CD4-positive, alpha-beta T cell treated with Interleukin-17A for 1 hour (primary cell): ENCODE measurements around the gene PLPPR1.
"Not testable (repeated sequence)": the region's sequence is repeated elsewhere in the genome, so short reads cannot be mapped to it uniquely, and the experiment has no call there.

Source experiments
- DNase-seq: peaks from one replicate; pipeline ENCODE4 v3.0.0-alpha.2; 2020

The PLPPR1 gene

DNA sequence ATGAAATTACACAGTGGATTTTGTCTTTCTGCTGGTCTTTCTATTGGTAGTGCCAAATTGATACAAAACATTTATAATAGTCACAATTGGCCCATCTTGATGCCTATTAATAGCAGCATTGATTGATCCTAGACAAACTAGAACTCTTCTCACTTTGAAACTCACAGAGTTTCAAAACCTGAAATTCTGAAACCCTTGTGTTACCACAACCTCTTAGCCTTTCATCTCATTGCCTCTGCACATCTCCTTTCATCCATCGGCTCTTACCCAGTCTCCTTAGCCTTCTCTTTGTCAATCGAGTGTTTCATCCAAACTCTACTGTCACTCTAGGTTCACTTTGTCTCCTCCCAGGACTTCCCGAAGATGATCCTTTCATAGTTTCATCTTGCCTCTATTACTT lies 22.1 kb downstream of the PLPPR1 start:
- no peak for DNase-seq

DNA sequence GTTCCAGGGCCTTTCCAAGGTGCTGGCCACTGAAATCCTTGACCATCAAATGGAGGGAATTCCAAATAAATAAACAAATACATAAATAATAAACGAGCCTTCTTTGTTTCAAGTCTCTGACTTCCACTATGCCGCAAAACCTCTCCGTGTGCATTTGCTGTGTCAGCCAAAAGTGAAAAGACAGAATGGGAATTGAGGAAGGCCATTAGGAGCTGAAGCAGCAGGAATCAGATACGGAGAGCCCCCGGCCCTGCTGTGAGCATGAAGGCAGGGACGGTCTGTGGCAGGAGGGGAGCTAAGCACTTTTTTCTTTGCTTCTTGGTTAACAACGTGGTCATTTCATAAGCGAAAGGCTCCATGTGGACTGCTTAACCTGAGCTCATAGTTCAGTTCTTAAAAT lies 26.1 kb downstream of the PLPPR1 start:
- DNase-seq, result no peak

DNA sequence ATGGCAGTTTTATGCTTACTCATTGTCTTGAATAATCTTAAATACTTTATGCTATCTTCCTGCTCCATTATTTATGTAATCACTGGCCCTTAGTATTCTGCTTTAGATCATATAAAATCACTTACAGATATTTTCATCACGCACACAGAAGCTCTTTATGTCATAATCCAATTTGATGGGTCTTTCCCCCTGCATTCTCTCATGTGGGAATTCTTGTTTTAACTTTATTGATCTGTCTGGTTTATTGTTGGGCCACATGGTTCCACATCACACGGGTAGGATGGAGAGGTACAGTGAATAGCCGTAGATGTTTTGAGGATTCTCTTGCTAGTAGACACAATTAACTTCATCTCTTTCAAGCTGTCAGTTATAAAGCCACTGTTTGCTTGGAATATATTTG lies 27.0 kb downstream of the PLPPR1 start:
- DNase-seq, result no peak

- no peak for DNase-seq
Measured at GRCh38 chr9:101062686-101063085, 34.2 kb downstream of the PLPPR1 start.

DNA sequence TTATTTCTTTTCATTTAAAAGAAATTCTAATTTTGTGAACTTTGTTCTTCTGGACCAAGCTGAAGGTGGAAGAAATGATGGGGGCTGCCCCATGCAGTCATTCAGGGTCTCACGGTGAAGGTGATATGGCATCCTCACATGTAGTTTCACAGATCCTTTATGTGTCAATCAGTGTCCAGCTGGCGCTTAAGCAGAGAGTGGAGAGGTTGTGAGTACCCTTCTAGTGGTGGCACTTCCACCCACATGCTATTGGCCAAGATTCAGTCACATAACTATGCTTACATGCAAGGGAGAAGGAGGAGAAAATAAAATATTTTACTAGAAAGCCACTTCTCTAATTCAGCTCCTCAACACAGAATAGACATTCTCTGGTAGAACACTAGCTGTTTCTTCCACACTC lies 34.7 kb downstream of the PLPPR1 start:
- DNase-seq, result no peak

- DNase-seq, result no peak
Measured at GRCh38 chr9:101064206-101064605, 35.7 kb downstream of the PLPPR1 start.

DNA sequence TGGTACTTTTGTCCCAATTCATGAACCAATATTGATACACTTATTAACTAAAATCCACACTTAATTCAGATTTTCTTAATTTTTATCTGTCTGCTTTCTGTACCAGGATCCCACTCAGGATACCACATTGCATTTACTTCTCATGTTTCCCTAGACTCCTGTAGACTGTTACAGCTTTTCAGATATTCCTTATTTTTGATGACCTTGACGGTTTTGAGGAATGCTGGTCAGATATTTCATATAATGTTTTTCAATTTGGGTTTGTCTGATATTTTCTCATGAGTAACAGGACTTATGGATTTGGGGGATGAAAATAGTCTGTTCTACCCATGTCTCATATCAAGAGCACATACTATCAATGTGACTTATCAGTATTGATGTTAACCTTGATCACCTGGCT lies 37.4 kb downstream of the PLPPR1 start:
- no peak for DNase-seq

GRCh38 chr9:101068696-101069095 lies 40.2 kb downstream of the PLPPR1 start:
- no peak for DNase-seq

- DNase-seq, result no peak
Measured at GRCh38 chr9:101072259-101072658, 43.7 kb downstream of the PLPPR1 start.

DNA sequence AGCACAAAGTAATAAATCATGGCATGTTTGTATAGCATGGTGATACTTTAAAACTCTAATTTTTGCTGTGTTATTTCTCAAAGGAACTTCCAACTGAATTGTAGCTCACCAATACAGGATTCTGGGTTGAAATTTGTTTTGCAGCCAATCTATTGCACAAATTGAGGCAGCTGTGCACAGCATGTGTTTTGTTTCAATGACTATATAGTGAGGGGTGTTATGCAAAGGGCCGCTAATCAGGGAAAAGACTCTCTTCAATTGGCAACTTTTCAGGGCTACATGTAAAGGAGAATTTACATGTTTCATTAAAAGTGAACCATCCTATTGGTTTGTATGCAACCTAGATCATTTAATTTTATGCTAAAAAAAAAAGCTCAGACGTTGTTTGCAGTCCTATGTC lies 44.6 kb downstream of the PLPPR1 start:
- DNase-seq, result no peak

DNA sequence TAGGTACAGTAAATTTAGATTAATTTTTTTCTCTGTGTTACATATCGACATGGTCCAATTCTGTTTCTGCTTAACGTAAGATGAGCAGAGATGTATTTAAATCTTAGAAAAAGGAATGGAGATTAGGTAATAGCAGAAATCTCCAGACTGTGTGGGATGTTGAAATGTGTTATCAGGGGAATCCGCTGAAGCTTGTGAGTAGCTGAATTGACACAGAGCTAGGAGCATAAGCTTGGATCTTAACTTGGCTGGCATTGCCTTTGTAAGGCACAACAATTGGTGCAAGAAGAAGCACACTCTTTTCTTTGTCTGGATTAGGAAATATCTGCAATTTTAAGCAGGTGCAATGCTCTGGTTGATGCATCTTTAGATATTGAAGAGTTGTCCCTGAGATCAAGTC lies 53.1 kb downstream of the PLPPR1 start:
- no peak for DNase-seq

DNA sequence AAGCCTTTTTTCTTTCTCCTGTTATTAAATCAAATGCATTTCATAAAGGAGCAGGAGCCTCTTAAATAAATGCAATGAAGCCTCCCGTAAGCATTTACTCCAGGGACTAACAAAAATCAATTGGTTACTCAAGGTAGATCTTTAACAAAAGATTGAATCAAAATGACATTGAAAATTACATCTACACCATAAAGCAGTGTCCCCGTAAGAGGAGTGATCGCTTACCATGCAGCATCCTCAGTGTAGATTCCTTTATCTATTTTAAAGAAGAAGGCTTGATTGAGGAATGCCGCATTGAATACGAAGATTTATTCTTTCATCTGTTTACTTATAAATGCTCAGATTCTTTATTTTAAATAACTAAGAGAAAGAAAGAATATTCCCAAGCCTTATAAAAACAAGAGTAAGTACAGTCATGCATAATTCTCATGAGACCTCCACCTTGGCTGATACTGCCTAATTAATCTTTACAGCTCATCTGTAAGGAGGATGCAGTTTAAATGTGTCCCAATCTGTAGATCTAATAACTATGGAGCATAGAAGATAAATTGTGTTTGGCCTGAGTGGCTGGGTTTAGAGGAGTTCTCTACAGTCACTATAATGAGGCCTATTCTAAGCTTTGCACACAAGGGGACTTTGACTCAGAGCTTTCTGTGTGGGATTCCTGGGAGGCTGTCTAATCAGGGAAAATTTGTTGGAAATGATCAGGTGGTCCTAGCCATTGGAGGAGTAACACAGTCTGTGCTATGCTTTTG lies 55.1 kb downstream of the PLPPR1 start:
- no peak for DNase-seq

DNA sequence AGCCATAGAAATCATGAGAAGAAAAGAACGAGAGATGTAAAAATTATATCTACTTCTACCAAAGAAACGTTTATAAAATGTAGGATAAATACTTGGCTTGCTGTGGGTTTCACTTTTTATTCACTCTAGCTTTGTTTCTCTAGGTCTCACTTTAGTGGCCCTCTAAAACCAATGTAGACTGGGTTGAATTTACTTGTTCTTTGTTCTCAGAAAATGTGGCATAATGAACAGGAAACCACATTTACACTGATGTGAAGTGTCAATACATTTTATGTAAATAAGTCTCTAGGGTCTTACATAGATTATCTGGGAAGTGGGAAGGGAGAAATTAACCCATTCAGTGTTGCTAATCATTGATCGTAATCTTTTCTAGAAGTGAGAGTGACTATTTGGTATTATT lies 58.9 kb downstream of the PLPPR1 start:
- DNase-seq, result no peak

DNA sequence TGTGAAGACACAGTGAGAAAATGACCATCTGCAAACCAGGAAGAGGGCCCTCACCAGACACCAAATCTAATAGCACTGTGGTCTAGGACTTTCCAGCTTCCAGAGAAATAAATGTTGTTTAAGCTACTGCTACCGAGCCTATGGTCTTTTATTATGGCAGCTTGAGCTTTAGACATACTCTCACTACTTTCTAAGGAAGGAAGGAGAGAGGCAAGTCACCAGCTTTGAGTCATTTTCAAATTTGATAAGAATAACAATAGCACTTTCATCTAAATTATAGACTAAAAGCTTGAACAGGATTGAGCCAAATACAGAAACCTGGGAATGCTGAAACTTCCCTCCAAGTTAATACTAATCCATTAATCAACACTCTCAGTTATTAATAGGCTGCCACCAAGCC lies 64.4 kb downstream of the PLPPR1 start:
- DNase-seq, result no peak

DNA sequence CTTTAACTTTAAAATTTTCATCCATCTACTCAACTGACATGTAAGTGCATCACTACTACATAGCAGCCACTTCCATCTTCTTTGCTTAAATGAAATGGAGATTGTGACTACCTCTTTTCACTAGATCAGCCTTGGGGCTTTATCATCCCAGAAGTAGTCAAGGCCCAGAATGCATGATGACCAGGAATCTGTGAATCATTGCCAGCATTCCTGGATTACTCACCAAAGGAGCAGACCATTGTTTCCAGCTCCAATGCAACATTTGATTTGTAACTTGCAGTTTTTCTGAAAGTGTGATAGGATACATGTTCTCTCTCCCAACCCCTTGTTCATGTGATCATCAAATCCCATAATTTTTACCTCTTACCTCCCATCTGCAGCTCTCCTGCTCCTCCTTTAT lies 65.1 kb downstream of the PLPPR1 start:
- DNase-seq, result no peak

- no peak for DNase-seq
Measured at GRCh38 chr9:101094686-101095085, 66.2 kb downstream of the PLPPR1 start.

DNA sequence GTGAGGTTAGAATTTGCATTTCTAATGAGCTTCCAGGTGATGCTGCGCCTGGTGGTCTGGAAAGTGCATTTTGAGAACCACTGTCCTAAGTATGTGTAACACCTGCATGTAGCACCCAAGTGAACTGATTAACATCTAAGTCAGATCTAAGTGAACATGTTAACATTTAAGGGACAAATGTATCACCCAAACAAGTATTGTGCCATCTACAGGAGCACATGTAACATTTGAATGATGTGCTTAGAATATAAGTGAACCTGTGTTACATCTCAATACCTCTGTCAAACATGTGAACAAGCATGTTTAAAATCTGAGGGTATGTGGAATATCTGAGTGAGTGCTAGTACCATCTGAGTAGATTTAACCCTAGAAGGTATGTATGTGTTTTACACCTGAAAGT lies 68.7 kb downstream of the PLPPR1 start:
- DNase-seq, result no peak

DNA sequence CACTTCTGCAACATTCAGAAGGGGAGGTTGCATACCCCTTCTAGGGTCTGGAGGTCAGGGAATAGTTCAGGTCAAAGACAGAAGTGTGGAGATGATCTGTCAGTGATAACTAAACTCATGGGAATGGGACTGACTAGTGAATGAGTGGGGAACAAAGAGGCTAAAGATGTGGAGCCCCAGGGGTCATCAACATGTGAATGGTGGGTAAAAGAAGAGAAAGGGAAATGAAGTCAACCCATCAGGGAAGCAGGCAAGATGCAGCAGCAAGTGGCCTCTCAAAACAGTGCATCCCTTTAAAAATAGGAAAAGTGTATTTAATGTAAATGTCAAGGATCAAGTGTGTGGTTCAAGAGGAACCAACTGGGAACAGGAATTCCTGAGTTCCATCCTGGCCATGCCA lies 69.9 kb downstream of the PLPPR1 start:
- no peak for DNase-seq

DNA sequence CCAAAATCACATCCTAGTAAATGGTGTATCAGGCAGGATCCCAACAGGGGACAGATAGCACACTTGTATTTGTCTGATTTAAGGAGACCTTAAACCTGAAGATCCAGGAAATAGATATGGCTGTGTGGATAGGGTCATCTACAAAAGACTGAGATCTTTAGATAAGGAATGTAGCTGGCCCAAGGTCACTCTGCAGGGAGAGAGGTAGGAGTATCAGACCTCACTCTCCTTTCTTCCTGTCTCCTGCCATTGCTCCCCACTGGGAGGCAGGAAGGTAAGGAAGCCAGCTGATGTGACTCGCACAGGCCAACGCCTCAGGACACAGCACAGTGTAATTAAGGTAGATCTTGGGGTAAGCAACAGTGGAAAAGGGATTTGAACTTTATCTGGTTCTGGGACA lies 85.8 kb downstream of the PLPPR1 start:
- no peak for DNase-seq

DNA sequence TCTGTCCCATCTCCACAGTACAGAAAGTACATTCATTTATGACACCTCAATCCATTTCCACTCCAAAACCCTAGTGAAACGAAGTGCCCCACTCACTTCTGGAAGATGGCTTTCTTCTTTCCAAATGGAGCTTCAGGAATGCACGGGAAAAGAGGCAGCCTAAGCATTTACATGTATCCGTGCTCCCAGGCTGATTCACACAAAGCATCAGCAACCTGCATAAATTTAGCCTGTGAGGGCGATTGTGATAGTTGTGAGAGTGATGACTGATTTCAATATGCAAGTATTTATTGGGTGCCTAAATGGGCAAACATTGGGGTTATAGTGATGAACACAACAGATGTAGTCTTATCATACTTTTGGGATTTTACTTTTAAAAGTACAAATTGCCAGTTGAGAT lies 86.6 kb downstream of the PLPPR1 start:
- DNase-seq, result no peak

- no peak for DNase-seq
Measured at GRCh38 chr9:101117161-101117560, 88.6 kb downstream of the PLPPR1 start.

DNA sequence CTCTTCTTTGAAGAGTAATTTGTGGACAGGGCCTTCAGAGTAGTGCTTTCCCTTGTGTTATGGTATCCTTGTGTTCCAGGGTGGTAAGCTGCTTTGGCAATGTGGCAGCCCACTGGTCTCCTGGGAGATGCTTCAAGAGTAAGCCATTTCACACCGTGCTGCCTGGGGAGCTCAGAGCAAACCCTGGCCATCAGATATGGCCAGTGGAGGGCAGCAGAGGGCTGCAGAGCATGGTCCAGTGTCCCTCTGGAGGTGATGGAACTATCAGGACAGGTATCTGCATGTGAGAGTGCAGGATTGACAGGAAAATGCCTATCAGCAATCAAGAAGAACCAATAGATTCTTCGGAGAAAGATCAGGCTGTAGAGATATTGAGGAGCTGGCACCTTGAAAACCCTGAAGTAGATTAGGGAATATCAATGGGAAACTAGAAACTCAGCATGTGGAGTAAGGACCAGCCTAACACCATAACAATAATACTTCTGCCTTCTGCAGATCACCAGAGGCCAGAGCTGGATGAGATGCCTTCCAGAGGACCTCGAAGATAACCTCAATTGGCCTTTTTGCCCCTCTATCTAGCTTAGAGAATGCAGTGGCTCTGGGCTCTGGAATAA lies 90.8 kb downstream of the PLPPR1 start:
- no peak for DNase-seq

GRCh38 chr9:101121836-101122399 lies 93.4 kb downstream of the PLPPR1 start:
- DNase-seq, result no peak

DNA sequence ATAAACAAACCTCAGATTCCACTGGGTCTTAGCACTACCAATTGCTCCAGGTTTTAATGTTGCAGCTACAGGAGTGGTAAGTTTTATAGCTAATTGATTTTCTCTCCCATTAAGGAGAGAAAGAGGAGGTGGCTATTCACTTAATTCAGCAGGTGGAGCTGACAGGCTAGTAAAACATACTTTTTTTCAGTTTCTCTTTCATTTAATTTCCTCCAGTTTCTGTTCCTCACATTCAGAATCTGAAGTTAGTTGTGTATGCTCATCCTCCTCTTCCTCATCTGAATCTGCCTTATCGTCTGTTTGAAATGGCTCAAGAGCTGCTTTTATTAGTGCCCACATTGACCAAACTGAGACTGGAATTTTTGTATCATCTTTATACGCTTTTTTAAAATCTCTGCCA lies 98.0 kb downstream of the PLPPR1 start:
- DNase-seq, result no peak

- DNase-seq, result not testable (repeated sequence)
Measured at GRCh38 chr9:101127369-101127768, 98.8 kb downstream of the PLPPR1 start.
